Measurements from ENCODE around the gene LRRC74A. TPM values are rescaled to one million over a fixed set of nuclear protein-coding genes. Genes with fewer than 3 reads are reported as not detected.

LRRC74A gene
- total RNA-seq, 1 donor from 2014 or later: not detected

DNA sequence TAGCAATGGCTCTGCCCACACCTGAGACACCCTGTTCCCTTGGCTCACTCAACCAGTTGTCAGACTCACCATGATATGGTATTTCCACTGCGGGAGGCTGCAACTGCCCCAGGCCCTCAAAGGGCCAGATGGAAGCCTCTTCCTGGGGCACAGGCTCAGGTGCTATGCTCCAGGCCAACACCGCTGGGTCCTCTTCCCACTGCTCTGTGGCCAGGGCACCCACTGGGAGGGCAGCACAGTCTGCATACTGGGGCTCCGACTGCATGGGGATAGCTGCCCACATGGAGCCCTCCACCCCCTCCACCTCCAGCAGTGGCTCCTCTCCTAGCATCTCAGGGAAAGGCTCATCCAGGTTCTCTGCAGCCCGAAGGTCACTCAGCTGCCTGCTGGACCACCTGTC, 17.2 kb upstream of the LRRC74A start:
- DNase-seq (ENCODE audit: low read depth): no peak

DNA sequence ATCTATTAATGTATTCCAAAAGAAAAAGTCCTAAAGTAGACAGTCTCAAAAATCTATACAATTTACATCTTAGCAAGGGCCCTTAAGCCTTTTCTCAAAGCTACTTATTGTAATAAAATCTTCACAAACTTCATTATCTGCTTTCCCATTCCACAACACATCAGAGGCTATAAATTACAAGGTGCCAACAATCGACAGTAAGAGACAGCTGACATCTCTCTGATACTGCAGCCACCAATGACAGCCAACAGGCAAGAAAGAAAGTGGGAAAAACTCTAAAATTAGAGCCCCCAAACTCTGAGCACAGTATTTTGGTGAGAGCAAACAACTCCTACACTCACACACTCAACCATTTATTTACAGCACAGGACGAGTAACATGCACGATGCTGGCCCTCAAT, 15.7 kb upstream of the LRRC74A start:
- DNase-seq (ENCODE audit: low read depth): peak; percentile 13

DNA sequence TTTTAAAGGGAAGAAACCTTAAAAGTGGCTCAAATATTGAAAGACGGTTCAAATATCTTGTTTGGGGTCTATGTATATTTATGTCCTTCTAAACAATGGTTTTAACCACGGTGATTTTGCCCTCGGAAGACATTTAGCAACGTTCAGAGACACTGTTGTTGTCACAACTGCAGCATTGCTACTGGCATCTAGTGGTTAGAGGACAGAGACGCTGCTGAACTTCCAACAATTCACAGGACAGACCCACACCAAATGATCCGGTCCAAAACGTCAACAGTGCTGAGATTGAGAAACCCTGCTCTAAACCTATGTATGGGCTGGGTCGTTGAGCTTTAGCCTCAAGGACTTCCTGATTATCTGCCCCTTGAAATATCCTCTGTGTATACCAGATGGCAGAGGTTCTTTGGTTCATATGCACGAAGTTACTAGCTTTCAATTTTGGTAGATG, 15.2 kb upstream of the LRRC74A start:
- DNase-seq (ENCODE audit: low read depth): peak; percentile 50

DNA sequence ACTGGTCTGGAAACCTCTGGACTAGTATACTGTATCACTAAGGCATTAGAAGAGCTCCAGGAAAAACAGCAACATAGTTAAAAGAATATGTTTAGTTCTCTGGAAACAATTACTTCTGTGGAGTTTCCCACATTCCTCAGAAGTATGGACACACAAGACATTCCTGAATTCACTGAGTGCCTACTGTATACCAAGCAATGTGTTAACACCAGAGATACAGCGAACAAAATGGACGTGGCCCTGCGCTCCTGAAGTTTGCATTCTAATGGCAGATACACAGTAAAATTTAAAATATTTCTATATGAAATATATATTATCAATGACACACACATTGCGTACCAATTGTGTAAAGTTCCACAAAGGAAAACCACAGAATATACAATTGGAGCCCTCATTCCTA, 14.6 kb upstream of the LRRC74A start:
- DNase-seq (ENCODE audit: low read depth): no peak

DNA sequence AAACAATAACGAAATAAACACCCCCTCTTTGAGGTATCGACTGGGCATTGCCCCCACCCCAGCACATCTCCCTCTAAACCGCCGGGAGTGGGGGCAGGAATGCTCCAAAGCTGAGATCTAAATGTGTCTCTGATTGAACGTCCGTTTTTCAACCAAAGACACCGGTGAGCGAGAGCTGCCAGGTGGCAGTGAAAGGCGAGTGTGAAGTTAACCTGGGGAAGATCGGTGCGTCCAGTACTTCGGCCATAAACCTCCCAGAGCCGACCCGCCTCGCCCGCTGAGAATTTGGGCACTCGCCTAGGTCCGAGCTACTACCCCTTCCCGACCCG, 14.2 kb upstream of the LRRC74A start:
- no peak for DNase-seq (ENCODE audit: low read depth)

DNA sequence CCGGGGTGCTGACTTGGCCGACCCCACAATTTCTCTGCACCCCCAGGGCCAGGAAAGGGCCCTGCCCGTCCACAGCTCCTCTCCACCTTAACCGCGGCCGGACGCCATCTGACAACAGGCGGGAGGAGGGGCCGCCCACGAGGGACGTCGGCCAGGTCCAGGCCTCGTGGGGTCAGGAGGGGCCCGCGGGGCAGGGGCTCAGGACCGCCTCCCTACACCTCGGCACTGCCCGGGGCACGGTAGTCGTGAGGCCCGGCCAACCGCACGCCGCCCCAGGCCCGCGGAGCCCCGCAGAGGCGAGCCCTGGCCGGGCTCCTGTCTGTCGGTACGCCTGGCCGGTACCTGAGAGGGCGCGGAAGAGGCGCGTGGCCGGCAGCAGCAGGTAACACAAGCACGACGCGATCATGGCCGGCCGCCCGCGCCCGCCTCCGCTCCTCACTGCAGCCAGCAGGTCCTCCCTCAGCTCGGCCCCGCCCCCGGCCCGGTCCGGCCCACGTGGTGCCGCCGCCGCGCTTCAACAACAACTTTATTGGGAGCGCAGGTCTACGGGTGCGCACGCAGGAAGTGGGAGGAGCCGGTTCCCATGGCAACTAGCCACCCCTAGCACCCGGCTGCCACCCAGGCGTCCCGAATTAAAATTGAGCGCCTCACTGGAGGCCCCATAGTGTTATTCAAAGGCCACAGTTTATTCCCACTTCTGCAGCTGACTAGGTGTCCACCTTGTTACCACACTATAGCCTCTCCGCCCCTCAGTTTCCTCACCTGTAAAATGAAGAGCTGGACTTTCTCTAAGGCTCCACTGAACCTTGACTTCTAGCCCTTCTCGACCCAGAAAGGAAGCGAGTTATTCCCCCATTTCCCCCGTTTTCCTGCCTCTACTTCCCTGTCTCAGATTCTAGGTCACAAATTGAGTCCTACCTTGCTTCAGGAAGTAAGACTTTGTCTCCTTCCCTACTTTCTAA, 13.5 kb upstream of the LRRC74A start, which contains the start of gene ANGEL1:
Gene ANGEL1, minus strand, starts transcription at position 461 of the 962 bp plus-strand sequence. Its CDS starts 55 bp downstream, at position 406.
- DNase-seq (ENCODE audit: low read depth): peak; percentile 95

DNA sequence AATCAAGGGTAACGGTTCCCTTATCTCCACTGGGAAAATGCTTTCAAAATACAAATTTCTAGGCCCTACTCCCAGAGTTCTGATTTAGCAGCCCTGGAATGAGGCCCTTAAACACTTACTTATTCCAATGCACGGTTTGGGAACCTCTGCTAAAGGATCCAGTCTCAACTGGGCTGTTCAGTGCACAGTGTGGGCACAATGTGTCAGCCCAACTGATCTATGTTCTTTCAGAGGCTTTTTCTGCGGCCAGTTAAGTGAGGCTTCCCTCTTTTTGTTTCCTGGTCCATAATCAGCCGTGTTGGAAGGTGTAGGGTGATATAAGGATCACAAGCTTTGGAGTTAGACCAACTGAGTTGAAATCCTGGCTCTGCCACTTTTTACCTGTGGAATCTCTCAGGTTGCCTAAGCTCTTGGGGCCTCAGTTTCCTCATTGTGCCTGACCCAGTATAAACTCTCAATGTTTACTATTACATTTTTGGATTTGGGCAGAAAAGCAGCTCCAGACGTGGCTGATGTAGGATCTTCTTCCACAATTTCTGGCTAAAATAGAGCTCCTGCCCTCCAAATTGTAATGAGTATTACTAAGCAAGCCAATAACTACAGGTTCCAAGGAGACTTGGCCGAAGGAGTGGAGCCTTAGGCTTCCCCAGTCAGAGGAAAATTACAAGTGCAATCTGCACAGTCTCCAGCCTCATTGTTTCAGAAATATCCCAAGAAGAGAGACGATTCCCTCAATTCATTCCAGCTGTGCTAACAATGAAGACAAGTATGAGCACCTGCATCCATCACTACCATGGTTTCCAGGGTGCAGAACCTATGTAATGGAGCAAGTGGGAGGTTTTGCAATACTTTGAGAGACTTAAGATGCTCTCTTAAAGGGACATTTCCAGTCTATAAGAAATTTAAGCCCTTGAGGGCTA, 11.2 kb upstream of the LRRC74A start:
- no peak for DNase-seq (ENCODE audit: low read depth)

DNA sequence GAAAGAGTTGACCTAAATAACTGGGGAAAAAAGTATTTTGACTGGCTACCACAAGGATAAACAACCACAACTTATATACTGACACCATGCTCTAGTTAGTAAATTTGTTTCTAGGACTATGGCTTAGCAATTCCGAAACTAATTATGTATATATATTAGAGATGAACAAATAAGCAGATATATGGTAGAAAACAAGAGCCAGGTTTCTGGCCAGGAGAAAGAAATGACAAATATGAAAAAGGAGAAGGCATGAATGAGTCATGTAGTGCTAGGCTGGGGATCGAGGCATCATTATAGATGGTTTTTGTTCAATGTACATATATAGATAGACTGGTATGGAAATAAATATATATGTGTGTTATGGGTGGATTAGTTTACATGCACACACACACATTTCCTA, 5.5 kb upstream of the LRRC74A start:
- no peak for DNase-seq (ENCODE audit: low read depth)

DNA sequence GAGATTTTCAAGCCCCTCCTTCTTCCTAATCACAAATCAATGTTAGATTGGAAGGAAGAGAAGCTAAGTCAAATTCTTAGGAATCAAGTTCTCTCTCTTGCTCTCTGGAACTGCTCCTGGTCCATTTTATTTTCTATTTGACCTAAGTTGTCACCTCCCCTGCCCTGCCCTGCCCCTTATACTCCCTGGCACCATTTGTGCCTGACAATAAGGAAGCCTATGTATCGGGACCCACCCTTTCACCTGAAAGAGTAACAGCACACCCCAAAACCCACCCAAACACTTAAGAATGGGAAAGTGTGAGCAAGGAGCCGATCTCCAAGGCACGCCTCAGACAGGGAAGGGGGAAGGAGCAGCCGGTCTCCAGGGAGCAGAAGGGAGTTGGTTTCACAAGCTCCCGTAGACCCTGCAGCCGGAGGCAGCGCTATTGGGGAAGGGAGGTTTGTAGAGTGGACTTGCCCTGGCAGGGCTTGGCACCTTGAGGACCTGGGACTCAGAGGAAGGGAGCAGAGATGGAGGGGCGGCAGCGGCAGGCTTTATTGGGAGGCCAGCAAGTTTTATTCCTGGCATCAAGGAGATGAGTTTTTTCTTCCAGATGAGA, 1.6 kb downstream of the LRRC74A start:
- DNase-seq (ENCODE audit: low read depth): peak; percentile 9

DNA sequence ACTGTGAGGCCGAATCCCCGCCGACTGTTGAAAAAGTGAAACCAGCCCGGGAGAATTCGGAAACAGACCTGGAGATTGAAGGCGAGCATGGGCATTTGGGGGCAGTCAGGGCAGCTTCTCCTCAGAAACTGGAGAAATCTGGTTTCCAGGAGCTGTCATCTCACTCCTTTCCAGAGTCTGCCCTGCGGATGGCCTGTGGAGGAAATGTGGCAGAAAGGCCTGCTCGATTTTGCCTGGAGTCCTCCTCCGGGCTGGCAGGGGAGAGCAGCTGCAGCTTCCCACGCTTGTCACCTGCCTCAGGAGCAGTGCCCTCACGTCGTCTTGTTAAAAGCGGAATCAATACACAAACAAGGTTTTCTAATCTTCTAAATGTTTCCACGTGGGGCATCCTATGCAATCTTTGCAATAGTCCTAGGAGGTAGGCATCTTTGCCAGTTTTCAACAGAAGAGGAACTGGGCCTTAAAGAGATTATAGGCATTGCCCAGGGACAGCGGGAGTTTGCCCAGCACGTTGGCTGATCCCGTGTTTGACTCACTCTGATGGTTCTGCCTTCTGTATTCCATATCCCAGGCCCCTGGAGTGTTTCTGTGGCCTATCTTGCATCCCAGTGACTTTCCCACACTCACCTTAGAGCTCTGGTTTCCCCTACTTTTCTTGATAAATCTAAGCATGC, 2.3 kb downstream of the LRRC74A start:
- DNase-seq (ENCODE audit: low read depth): peak; percentile 18

DNA sequence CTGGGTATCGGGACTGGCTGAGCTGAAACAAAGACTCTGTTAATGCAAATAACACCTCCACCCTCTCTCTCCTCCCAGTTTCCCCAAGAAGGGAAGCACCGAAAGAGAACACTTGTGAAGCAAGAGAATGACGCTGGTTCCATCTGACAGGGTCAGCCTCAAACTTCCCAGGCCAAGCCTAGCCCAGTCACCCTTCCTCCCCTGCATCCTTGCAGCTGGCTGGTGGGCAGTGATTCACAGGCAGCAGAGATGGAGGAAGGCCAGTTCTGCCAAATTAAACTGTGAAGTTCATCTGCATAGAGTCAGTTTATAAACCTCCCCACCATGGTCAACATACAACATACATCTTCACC, 2.8 kb downstream of the LRRC74A start:
- DNase-seq (ENCODE audit: low read depth): peak; percentile 72

DNA sequence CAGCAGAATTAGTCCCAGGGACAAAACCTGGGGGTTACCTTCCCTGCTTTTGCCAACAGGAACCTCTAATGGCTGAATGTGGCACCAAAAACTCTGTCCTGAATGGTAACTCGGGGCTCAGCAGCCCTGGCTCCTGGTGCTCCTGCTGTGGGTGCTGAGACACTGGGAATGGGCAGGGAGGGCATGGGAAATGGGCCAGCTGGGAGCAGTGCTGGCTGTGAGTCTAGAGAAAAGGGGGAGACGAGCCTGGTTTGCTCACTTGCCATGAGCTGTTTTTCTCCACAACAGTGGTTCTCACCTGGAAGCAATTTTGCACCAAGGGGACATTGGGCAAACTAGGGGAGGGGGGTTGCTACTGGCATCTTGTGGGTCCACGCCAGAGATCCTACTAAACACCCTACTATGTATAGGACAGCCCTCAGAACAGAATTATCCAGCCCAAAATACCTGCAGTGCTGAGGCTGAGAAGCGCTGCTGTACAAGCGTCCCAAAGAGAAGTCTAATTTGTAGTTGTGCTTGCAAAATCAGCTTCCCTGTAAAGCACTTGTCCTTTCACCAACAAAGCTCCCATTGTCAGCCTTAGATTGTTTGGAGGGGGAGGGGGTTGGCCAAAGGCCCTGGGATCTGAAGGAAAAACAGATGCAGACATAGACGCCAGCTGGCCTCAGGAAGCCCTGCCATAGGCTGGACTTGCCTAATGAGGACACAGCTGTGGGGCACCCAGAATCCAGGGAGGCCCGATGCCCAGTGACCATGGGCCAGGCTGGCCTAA, 3.6 kb downstream of the LRRC74A start:
- DNase-seq (ENCODE audit: low read depth): peak; percentile 83

DNA sequence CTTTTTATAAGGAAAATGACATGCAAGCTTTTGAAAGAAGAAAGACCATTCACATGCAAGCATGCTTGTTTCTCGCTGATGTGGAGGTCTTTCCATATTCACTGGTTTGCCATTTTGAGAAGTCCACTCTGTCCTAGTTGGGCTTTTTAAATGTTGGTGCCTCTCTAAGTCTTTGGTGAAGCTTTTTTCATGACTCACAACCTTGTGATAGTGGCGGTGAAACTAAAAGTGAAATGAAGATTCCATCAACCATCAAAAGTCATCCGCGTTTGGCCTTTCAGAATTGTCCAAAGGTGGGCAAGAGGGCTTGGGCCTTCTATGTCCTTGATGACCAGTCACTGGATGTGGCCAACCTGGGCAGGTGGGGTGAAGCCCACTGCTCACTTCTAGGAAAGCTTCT, 4.3 kb downstream of the LRRC74A start:
- DNase-seq (ENCODE audit: low read depth): no peak

DNA sequence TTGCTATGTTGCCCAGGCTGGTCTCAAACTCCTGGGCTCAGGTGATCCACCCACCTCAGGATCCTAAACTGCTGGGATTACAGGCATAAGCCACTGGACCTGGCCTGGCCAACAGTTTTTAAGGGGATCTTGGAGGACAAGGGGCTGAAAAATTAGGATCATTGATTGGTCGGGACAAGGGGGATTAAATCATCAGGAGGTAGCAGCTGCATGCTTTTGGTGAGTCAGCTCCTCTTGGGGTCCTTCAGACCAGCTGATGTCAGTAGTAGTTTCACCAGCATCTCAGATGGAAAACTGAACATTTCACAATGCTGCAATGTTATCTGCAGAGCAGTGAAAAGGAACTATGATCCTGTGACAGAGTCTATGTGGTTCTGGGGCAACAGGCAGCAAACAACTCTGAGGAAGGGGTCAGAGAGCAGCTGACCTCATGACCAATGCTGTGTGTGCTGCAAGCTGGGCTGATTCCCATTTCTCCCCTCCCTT, 6.3 kb downstream of the LRRC74A start:
- DNase-seq (ENCODE audit: low read depth): peak; percentile 18

DNA sequence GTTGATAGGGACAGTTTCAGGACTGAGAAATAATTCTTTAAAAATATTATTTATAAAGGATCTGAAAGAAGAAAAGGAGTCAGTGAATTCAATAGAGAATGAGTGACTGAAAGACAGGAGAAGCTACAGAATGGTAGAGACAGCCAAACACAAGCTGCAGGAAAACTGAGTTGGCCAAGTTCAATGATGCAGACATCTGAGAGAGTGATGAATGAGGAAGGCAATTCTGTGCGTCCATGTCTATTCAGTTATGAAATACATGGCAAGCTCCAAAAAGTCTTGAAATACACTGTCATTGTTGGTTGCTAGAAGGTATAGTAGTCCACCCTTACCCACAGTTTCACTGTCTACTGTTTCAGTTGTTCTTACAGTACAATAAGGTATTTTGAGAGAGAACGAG, 6.8 kb downstream of the LRRC74A start:
- no peak for DNase-seq (ENCODE audit: low read depth)

DNA sequence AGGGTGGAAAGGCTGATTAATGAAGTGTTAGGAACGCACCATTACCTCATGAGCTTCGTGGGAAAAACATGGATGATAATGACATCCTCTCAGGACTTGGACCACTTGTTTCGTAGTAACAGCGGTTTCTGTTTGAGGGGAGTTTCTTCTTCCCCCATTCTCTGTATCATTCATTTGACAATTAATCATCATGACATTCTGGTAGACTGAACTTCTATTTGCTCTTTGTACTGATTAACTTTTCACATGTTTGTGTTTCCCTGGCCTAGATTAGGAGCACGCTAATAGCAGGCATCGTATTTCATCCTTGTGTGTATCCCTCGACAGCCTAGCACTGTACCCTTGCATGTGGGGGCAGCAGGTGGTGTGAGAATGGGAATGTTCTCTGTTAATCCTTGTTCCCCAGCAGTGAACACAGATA, 8.0 kb downstream of the LRRC74A start:
- peak; percentile 20 for DNase-seq (ENCODE audit: low read depth)

DNA sequence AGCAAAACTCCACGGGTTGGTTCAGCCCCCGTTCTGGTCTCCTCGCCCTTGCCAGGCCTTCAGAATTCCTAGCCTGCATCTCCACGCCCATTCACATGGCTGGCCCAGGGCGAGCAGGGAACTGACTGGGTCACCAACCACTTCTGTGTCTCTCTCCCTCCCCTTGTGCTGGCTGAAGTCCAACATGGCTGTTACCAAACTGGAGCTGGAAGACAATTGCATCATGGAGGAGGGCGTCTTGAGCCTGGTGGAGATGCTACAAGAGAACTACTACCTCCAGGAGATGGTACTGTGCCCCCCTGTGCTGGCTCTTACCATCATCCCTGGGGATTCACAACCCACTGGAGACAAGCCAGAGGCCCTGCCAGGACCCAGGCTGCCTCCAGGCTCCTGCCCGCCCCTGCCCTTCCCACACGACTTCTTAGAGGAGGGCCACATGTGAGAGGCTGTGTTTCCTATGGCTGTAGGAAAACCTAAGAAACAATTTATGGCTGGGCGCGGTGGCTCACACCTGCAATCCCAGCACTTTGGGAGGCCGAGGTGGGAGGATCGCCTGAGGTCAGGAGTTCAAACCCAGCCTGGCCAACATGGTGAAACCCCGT, 9.9 kb downstream of the LRRC74A start:
- peak; percentile 28 for DNase-seq (ENCODE audit: low read depth)

DNA sequence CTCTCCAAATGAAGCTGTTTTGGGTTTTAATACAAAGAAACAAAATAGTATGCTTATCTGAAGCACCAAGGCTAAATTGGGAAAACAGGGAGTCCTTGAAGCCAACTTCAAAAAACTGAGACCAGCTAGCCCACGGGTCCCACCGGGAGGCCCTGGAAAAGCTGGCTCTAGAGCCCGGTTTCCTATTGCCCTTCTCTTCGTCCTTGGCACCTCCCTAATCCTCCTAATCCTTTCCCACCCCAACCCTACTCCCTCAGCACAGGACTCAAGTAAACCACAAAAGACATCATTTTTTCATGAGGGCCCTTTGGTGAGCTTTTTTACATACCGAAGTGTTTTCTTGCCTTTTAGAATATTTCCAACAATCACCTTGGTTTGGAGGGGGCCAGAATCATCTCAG, 11.3 kb downstream of the LRRC74A start:
- DNase-seq (ENCODE audit: low read depth): no peak

DNA sequence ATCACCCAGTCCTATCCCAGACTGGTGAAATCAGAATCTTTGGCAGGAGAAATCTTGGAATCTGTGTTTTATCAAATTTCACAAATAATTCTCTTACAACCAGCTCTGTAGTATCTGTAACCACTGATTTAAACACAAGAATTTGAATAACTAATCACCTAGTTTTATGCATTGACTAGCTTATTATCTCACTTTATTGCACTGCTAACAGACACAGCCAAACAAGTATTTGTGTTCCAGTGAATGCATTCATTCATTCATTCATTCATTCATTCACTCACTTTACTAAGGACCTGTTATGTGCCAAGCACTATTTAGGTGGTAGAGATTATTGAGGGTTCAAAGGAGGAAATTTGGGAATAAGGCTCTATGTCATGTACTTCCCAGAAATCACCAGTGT, 16.2 kb downstream of the LRRC74A start:
- no peak for DNase-seq (ENCODE audit: low read depth)

DNA sequence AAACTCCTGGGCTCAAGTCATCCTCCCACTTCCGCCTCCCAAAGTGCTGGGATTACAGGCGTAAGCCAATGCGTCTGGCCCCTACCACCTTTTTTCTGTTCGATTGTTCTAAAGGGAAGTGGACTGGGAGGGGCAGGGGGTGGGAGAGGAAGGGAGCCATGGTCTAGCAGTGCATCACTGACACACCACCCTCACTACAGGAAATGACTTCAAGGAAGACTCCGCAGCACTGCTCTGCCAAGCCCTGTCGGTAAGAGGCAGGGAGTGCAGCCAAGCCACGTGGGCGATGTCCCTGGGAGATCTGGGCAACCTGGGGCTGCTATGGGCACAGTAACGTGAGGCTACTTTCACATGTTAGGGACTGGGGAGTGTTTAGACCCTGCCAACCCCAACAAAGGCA, 18.0 kb downstream of the LRRC74A start:
- DNase-seq (ENCODE audit: low read depth): no peak

Measured in myocyte (in vitro differentiated cells).